ENCODE data around the gene IFRD2. TPM values are rescaled to one million over a fixed set of nuclear protein-coding genes. Genes with fewer than 3 reads are reported as not detected.

IFRD2 gene
- total and polyA plus RNA-seq, 9 of the 15 experiments (the other 6 are each of a cell fraction or from before 2014, with no cell fraction given): 30.5 to 115 (median 52.8) TPM

DNA sequence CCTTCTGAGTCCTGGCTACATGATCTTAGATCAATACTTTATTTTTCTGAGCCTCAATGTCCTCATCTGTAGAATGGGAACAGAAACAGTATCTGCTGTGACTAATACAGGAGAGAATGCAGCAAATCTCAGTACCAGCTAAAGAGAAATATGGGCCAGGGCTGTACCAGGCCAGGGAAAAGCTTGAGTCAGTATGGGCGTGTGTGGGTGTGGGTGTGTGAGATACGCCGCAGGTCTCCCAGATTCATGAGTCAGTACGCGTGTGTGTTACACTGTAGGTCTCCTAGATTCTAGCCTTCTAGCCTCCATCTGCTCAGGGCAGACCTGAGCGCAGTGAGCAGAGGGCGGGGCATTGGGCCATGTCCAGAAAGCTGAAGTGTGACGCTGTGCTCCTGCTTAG is 41.0 kb downstream of the IFRD2 start (continued):
- TF ChIP-seq, protein P1, sequence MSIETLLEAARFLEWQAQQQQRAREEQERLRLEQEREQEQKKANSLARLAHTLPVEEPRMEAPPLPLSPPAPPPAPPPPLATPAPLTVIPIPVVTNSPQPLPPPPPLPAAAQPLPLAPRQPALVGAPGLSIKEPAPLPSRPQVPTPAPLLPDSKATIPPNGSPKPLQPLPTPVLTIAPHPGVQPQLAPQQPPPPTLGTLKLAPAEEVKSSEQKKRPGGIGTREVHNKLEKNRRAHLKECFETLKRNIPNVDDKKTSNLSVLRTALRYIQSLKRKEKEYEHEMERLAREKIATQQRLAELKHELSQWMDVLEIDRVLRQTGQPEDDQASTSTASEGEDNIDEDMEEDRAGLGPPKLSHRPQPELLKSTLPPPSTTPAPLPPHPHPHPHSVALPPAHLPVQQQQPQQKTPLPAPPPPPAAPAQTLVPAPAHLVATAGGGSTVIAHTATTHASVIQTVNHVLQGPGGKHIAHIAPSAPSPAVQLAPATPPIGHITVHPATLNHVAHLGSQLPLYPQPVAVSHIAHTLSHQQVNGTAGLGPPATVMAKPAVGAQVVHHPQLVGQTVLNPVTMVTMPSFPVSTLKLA (conservative IDR thresholded peaks at IDR 0.05): no peak
- TF ChIP-seq, protein P2, sequence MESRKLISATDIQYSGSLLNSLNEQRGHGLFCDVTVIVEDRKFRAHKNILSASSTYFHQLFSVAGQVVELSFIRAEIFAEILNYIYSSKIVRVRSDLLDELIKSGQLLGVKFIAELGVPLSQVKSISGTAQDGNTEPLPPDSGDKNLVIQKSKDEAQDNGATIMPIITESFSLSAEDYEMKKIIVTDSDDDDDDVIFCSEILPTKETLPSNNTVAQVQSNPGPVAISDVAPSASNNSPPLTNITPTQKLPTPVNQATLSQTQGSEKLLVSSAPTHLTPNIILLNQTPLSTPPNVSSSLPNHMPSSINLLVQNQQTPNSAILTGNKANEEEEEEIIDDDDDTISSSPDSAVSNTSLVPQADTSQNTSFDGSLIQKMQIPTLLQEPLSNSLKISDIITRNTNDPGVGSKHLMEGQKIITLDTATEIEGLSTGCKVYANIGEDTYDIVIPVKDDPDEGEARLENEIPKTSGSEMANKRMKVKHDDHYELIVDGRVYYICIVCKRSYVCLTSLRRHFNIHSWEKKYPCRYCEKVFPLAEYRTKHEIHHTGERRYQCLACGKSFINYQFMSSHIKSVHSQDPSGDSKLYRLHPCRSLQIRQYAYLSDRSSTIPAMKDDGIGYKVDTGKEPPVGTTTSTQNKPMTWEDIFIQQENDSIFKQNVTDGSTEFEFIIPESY (CRISPR knock-in tag; IDR thresholded peaks at IDR 0.05): 0 out of 2 replicates have a peak, but pooled peaks have one; percentile 22
- peak; percentile 84 for TF ChIP-seq EGR1 (conservative IDR thresholded peaks at IDR 0.05)
- no peak for TF ChIP-seq PHTF2 (CRISPR knock-in tag; IDR thresholded peaks at IDR 0.05)
- TF ChIP-seq, protein P3, sequence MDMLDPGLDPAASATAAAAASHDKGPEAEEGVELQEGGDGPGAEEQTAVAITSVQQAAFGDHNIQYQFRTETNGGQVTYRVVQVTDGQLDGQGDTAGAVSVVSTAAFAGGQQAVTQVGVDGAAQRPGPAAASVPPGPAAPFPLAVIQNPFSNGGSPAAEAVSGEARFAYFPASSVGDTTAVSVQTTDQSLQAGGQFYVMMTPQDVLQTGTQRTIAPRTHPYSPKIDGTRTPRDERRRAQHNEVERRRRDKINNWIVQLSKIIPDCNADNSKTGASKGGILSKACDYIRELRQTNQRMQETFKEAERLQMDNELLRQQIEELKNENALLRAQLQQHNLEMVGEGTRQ (CRISPR knock-in tag; IDR thresholded peaks at IDR 0.05): no peak
- TF ChIP-seq HOXB6 (CRISPR knock-in tag; IDR thresholded peaks at IDR 0.05; ENCODE audit: borderline replicate concordance): no peak
- TF ChIP-seq, protein P4, sequence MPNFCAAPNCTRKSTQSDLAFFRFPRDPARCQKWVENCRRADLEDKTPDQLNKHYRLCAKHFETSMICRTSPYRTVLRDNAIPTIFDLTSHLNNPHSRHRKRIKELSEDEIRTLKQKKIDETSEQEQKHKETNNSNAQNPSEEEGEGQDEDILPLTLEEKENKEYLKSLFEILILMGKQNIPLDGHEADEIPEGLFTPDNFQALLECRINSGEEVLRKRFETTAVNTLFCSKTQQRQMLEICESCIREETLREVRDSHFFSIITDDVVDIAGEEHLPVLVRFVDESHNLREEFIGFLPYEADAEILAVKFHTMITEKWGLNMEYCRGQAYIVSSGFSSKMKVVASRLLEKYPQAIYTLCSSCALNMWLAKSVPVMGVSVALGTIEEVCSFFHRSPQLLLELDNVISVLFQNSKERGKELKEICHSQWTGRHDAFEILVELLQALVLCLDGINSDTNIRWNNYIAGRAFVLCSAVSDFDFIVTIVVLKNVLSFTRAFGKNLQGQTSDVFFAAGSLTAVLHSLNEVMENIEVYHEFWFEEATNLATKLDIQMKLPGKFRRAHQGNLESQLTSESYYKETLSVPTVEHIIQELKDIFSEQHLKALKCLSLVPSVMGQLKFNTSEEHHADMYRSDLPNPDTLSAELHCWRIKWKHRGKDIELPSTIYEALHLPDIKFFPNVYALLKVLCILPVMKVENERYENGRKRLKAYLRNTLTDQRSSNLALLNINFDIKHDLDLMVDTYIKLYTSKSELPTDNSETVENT (CRISPR knock-in tag; IDR thresholded peaks at IDR 0.05): no peak
- no peak for TF ChIP-seq ARID1B (IDR thresholded peaks at IDR 0.05)
- no peak for TF ChIP-seq ZNF76 (CRISPR knock-in tag; IDR thresholded peaks at IDR 0.05; ENCODE audit: borderline replicate concordance)
- TF ChIP-seq TBP (optimal IDR thresholded peaks at IDR 0.05; ENCODE audit: low read depth, low read length): no peak
- no peak for TF ChIP-seq NUFIP1 (IDR thresholded peaks at IDR 0.05; ENCODE audit: partially characterized antibody)
- TF ChIP-seq BCOR (IDR thresholded peaks at IDR 0.05): peak; percentile 74
- peak in 1 of 2 experiments; percentile 73; a peak in 2 of 4 replicates for TF ChIP-seq HDAC1 (IDR thresholded peaks at IDR 0.05)
- no peak for TF ChIP-seq ZNF586 (CRISPR knock-in tag; conservative IDR thresholded peaks at IDR 0.05)
- TF ChIP-seq, protein P5, sequence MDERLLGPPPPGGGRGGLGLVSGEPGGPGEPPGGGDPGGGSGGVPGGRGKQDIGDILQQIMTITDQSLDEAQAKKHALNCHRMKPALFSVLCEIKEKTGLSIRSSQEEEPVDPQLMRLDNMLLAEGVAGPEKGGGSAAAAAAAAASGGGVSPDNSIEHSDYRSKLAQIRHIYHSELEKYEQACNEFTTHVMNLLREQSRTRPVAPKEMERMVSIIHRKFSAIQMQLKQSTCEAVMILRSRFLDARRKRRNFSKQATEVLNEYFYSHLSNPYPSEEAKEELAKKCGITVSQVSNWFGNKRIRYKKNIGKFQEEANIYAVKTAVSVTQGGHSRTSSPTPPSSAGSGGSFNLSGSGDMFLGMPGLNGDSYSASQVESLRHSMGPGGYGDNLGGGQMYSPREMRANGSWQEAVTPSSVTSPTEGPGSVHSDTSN (CRISPR knock-in tag; IDR thresholded peaks at IDR 0.05; ENCODE audit: low read depth): no peak
- TF ChIP-seq, protein P5 (tag; conservative IDR thresholded peaks at IDR 0.05; ENCODE audit: low read depth): no peak
- TF ChIP-seq ZFP36 (IDR thresholded peaks at IDR 0.05; ENCODE audit: low read depth, low read length, partially characterized antibody): no peak
- TF ChIP-seq RBBP5 (IDR thresholded peaks at IDR 0.05; ENCODE audit: borderline replicate concordance, insufficient read depth, low read length, poor library complexity, severe bottlenecking): no peak
- TF ChIP-seq GABPB2 (CRISPR knock-in tag; conservative IDR thresholded peaks at IDR 0.05): no peak
- TF ChIP-seq CBFA2T3 (IDR thresholded peaks at IDR 0.05): peak; percentile 81
- TF ChIP-seq NFRKB (IDR thresholded peaks at IDR 0.05; ENCODE audit: low read depth): no peak
